NCI-H1436 (cell line): ENCODE measurements around the gene IRF2BP1.

Source experiments
- DNase-seq: peaks from one replicate; lab custom pipeline; 2025; lab: John Stamatoyannopoulos, UW

Gene IRF2BP1, protein sequence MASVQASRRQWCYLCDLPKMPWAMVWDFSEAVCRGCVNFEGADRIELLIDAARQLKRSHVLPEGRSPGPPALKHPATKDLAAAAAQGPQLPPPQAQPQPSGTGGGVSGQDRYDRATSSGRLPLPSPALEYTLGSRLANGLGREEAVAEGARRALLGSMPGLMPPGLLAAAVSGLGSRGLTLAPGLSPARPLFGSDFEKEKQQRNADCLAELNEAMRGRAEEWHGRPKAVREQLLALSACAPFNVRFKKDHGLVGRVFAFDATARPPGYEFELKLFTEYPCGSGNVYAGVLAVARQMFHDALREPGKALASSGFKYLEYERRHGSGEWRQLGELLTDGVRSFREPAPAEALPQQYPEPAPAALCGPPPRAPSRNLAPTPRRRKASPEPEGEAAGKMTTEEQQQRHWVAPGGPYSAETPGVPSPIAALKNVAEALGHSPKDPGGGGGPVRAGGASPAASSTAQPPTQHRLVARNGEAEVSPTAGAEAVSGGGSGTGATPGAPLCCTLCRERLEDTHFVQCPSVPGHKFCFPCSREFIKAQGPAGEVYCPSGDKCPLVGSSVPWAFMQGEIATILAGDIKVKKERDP

GRCh38 chr19:45885556-45886426 is at the start of gene IRF2BP1:
Gene IRF2BP1 (minus strand): TSS chr19:45886141. CDS start chr19:45885774, 367 bp downstream.
- DNase-seq, result peak; percentile 91

DNA sequence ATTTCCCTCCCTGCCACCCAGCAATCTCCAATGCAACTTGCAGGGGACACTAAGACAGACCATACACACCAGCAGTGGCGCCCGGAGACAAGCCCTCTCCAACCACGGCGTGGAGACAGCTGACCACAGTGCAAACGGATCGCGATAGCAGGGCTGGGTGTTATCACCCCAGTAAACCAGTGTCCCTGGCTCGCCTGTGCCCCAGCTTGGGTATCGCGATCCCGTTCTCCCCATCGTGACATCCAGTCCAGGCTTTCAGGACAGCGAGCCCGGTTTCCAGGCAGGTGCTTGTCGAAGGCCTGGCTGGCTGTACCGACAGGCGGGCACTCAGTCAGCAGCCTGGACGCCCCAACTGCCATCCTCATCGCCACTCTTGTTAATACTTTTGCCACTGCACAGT is 49.3 kb upstream of the IRF2BP1 start:
- DNase-seq, result no peak

DNA sequence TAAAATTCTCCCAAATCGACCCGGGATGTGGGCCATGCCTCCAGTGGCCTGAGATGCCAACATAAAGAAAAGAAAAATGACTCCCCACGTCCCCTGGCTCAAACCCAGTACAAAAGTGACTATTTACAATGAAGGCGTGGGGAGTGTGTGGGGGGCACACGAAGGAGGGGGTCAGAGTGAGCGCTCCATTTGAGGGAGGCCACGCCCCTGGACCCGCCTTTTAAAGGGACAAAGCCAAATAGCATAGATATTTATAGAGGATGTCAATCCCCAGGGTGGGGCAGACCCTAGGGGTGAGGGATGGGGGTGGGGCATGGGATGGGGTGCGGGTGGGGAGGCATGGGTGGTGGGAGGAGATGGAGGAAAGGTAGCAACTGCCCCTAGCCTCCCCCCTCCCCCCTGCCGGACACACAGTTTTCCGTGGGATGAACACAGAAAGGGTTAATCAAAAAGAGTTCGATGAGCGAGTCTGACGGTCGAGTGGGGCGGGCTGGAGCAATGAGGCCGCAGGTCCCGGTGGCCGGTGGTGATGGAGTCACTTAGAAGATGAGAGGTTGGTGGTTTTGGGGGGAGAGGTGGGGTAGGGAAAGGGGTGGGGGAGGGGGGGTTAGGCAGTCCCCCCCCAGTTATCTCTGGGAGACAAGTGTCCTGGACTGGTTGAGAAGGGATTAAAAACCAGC is 48.8 kb upstream of the IRF2BP1 start:
- DNase-seq, result no peak

GRCh38 chr19:45933759-45934158 is 47.8 kb upstream of the IRF2BP1 start:
- DNase-seq, result no peak

- DNase-seq, result no peak
These were observed 45.1 kb upstream of the IRF2BP1 start for GRCh38 chr19:45931055-45931454.

DNA sequence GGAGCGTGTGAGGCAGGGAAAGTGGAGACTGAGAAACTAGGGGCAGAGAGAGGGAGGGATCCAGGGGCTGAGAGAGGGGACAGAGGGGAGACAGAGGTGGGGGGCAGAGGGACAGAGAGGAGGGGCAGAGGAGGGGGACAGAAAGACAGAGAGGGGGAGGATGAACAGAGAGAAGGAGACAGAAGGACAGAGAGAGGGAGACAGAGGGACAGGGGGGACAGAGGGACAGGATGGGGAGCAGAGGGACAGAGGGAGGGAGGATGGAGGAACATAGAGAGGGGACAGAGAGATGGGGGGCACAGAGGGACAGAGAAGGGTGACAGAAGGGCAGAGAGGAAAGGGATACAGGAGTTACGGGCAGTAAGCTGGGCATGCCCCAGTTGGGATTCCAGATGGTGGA is 43.3 kb upstream of the IRF2BP1 start:
- DNase-seq, result no peak

- peak; percentile 94 for DNase-seq
These were observed 41.8 kb upstream of the IRF2BP1 start for GRCh38 chr19:45927565-45928261.

DNA sequence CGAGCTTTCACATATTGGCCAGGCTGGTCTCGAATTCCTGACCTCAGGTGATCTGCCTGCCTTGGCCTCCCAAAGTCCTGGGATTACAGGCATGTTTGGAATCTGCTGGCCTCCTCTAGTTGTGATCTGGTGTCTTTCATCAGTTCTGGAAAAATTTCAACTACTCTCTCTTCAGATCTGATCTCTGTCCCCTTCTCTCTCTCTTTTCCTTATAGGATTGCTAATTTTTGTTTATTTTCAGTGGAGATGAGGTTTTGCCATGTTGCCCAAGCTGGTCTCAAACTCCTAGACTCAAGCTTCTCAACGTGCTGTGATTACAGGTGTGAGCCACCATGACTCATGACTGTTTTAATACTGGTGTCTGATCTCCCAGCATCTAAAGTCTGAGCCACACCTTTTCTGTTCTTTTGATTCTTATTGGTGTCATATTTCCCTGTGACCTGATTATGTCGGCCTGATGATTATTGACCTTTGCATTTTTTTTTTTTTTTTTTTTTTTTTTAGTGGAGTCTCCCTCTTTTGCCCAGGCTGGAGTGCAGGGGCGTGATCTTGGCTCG is 39.0 kb upstream of the IRF2BP1 start:
- DNase-seq, result no peak

- DNase-seq, result no peak
These were observed 36.3 kb upstream of the IRF2BP1 start for GRCh38 chr19:45922281-45922680.

DNA sequence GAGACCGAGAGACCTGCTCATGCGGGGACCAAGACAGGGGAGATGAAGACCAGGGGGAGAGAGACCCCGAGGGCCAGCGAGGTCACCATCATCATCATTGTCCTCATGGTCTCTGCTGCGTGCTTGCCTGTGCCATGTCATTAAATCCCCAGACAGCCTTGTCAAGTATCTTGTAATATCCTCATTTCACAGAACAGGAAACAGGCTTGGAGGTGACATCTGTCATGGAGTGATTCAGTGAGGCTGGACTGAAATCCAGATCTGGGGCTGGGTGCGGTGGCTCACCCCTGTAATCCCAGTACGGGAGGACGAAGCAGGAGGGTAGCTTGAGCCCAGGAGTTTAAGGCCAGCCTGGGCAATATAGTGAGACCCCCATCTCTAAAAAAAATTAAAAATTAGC is 34.5 kb upstream of the IRF2BP1 start:
- DNase-seq, result no peak

GRCh38 chr19:45919678-45920077 is 33.7 kb upstream of the IRF2BP1 start:
- no peak for DNase-seq

GRCh38 chr19:45918721-45919120 is 32.8 kb upstream of the IRF2BP1 start:
- no peak for DNase-seq

- DNase-seq, result no peak
These were observed 31.6 kb upstream of the IRF2BP1 start for GRCh38 chr19:45917421-45918091.

DNA sequence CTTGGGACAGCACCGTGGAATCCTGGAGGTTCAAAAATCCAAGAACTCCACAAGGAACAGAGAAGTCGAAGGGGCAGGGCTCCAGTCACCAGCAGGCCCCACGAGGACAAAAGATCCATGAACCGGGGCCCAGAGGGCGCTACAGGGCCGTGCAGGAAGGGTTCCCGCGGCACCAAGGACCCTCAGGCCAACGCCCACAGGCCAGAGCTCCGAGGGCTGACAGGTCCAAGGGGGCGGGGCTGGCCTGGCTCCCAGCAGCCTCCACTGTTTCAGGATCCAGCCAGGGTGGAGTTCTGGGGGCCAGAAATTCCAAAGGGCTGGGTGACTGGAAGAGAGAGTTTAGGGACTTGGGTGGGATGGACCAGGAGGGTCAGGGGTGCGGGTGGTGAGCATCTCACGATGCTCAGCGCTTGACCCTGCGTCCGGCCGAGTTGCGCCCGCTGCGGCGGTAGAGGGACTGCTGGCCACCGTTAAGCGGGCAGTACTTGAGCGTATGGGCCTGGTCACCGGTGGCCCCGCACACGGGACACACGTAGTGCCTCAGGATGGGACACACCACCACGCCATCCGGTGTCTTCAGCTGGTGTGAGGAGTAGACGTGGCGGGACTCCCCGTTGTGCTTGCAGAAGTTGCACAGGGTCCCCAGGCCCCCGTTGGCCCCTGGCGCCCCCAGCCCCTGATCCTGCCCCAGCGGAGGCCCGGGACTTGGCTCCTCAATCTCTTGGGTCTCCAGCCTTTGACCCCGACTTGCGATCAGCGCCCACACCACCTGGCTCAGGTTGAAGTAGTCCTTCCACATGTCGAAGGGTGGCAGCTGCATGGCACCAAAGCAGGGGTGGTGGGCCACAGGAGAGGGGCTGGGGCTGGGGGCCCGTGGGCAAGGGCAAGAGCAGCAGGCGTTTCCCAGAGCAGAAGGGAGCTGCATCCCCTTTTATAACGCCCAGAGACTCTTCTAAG is 28.2 kb upstream of the IRF2BP1 start, which contains the start of gene NANOS2:
Gene NANOS2 (minus strand): TSS at position 905 of the 957 bp plus-strand sequence. CDS start 85 bp downstream, at position 820.
- no peak for DNase-seq

- DNase-seq, result no peak
These were observed 25.4 kb upstream of the IRF2BP1 start for GRCh38 chr19:45911291-45911690.

DNA sequence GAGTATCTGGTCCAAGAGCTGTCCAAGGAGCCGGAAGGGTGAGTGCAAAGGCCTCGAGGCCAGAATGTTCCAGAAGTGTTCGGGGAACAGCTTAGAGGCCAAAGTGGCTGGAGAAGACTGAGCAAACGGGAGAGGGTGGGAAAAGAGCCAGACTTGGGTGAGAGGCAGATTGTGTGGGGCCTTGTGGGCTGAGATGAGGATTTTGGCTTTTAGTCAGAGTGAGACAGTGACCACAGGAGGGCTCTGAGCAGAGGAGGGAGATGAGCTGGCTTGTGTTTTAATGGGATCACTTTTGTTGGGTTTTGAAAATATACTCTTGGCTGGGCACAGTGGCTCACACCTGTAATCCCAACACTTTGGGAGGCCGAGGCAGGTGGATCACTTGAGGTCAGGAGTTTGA is 23.0 kb upstream of the IRF2BP1 start:
- DNase-seq, result no peak

GRCh38 chr19:45906221-45906620 is 20.3 kb upstream of the IRF2BP1 start:
- no peak for DNase-seq

DNA sequence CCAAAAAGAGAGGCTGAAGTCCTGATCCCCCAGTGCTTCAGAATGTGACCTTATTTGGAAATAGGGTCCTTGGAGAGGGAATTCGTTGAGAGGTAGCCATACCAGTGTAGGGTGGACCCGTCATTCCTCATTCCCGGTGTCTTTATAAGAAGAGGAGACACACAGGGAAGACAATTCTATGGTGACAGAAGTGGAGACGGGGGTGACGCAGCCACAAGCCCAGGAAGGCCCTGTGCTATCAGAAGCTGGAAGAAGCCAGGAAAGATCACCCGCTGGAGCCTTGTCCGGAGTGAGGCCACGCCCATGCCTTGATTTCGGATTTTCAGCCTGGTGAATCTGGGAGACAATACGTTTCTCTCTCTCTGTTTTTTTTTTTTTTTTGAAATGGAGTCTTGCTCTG is 19.1 kb upstream of the IRF2BP1 start:
- no peak for DNase-seq
